NB4 (cell line): ENCODE results near the gene ANP32B.
A peak's percentile ranks its signal among the peaks of the same experiment; 100 is the strongest.

ENCODE experiments used
- DNase-seq: peaks from one replicate; pipeline ENCODE4 v3.0.0; 2010; ENCODE audit warnings: low read depth
- H3K4me3 ChIP-seq: one replicate; pipeline ENCODE4 v1.5.1; 2011; ENCODE audit warnings: mild to moderate bottlenecking, low read depth, low read length, moderate library complexity
- CTCF ChIP-seq: IDR thresholded peaks from one replicate; pipeline ENCODE4 v1.5.1; 2012; ENCODE audit warnings: low read depth, low read length
- MAX ChIP-seq: IDR thresholded peaks from 2 replicates; pipeline ENCODE4 v1.6.1; 2011; ENCODE audit warnings: low read depth, low read length
- MYC ChIP-seq: IDR thresholded peaks from 2 replicates; pipeline ENCODE4 v1.6.1; 2011; ENCODE audit warnings: low read depth, low read length
- POLR2A ChIP-seq: IDR thresholded peaks from 2 replicates; pipeline ENCODE4 v1.6.1; 2011; ENCODE audit warnings: mild to moderate bottlenecking; ENCODE audit not compliant: insufficient read length; ENCODE audit errors: extremely low read depth

Gene ANP32B

GRCh38 chr9:97985058-97985861 is 2.1 kb downstream of the ANP32B start:
- no peak for TF ChIP-seq CTCF
- peak; percentile 98 for TF ChIP-seq MYC
- no peak for TF ChIP-seq POLR2A
- peak; percentile 94 for TF ChIP-seq MAX
- DNase-seq = peak; percentile 70

GRCh38 chr9:97987487-97987886 is 4.3 kb downstream of the ANP32B start:
- no peak for TF ChIP-seq CTCF
- TF ChIP-seq MYC = no peak
- peak; percentile 25 for DNase-seq
- H3K4me3 ChIP-seq = peak overlapping the region; percentile 90

More at GRCh38 chr9:97985058-97985861, 2.1 kb downstream of the ANP32B start:
- H3K4me3 ChIP-seq = peak overlapping the region; percentile 90

GRCh38 chr9:97990259-97990658 is 7.1 kb downstream of the ANP32B start:
- DNase-seq = peak; percentile 43
- TF ChIP-seq CTCF = no peak
- no peak for TF ChIP-seq POLR2A
- TF ChIP-seq MYC = no peak
- TF ChIP-seq MAX = no peak
- no peak overlapping the region for H3K4me3 ChIP-seq

GRCh38 chr9:97991818-97992217 is 8.7 kb downstream of the ANP32B start:
- H3K4me3 ChIP-seq = no peak overlapping the region
- TF ChIP-seq POLR2A = no peak
- no peak for TF ChIP-seq MYC
- no peak for TF ChIP-seq CTCF
- no peak for TF ChIP-seq MAX
- no peak for DNase-seq

GRCh38 chr9:97992219-97992618 is 9.1 kb downstream of the ANP32B start:
- TF ChIP-seq CTCF = no peak
- no peak for TF ChIP-seq MAX
- TF ChIP-seq POLR2A = no peak
- no peak for TF ChIP-seq MYC
- DNase-seq = no peak
- H3K4me3 ChIP-seq = no peak overlapping the region

GRCh38 chr9:97993000-97993399 is 9.9 kb downstream of the ANP32B start:
- peak; percentile 40 for DNase-seq
- no peak for TF ChIP-seq MAX
- no peak for TF ChIP-seq POLR2A
- TF ChIP-seq CTCF = no peak
- TF ChIP-seq MYC = no peak
- no peak overlapping the region for H3K4me3 ChIP-seq
